ENCODE results near the gene TGIF2. TPM values are rescaled to one million over a fixed set of nuclear protein-coding genes. Genes with fewer than 3 reads are reported as not detected.

The TGIF2 gene
- total RNA-seq, 1 experiment from 2014 or later = 81.7 TPM

GRCh38 chr20:36582322-36582721, 8.9 kb downstream of the TGIF2 start:
- H2BK5ac ChIP-seq (ENCODE audit: insufficient read length, low read length) = no peak overlapping the region
- H4K5ac ChIP-seq (ENCODE audit: insufficient read length, low read depth, low read length) = no peak overlapping the region
- H2BK120ac ChIP-seq (ENCODE audit: low read depth, low read length, poor library complexity, severe bottlenecking) = no peak overlapping the region
- no peak overlapping the region for H2BK15ac ChIP-seq (ENCODE audit: low read depth, low read length)
- H3K27ac Mint-ChIP-seq = no peak overlapping the region
- no CpG with 5 or more reads among the region's 4 CpGs for WGBS (ENCODE audit: extremely low coverage, insufficient read length, low lambda C conversion rate)
- peaks cover 6% of the 10 kb centered on the region; the same call in 1 of the 2 replicates for H3K79me2 ChIP-seq (ENCODE audit: insufficient read depth, low read length)
- H3K27ac ChIP-seq (ENCODE audit: insufficient read length, low read depth, low read length) = no peak overlapping the region
- H3K4me3 Mint-ChIP-seq = no peak overlapping the region
- no peak overlapping the region for H4K8ac ChIP-seq (replicated peaks; ENCODE audit: insufficient read length, low read depth, low read length)
- no peaks in the 10 kb centered on the region for H3K9me3 ChIP-seq (ENCODE audit: control insufficient read depth, low read depth, low read length)
- no peaks in the 10 kb centered on the region for H3K27me3 ChIP-seq (ENCODE audit: insufficient read depth, low read length)
- peaks cover 41 to 54% (median 48%) of the 10 kb centered on the region in 3 experiments for H3K36me3 Mint-ChIP-seq (ENCODE audit: insufficient read depth in 1 of 3, low read depth in 3 of 3)
- no peak overlapping the region for H3K23ac ChIP-seq (ENCODE audit: insufficient read length, low read depth, low read length)
- H2BK12ac ChIP-seq (ENCODE audit: insufficient read length, low read depth, low read length) = no peak overlapping the region
- DNase-seq = no peak
- no peaks in the 10 kb centered on the region for H3K9me3 Mint-ChIP-seq
- no peak overlapping the region for H3K56ac ChIP-seq (ENCODE audit: insufficient read length, low read depth, low read length)
- no peak overlapping the region for H2BK20ac ChIP-seq (ENCODE audit: low read depth, low read length, poor library complexity, severe bottlenecking)
- H4K91ac ChIP-seq (ENCODE audit: insufficient read length, low read depth, low read length) = no peak overlapping the region
- no peak overlapping the region for H3K18ac ChIP-seq (ENCODE audit: insufficient read length, low read depth, low read length)
- no peak overlapping the region for H3K4me2 ChIP-seq (ENCODE audit: insufficient read depth, insufficient read length, low read length)
- no peaks in the 10 kb centered on the region for H3K27me3 Mint-ChIP-seq (ENCODE audit: low read depth)
- H3K9ac ChIP-seq (ENCODE audit: extremely low read depth, insufficient read length, low read length) = no peak overlapping the region
- TF ChIP-seq CTCF (conservative IDR thresholded peaks at IDR 0.05) = no peak
- peaks cover 33 to 37% of the 10 kb centered on the region in 2 experiments for H3K4me1 Mint-ChIP-seq
- no peaks in the 10 kb centered on the region for H3K79me1 ChIP-seq (ENCODE audit: insufficient read depth, low read depth, low read length, poor library complexity, severe bottlenecking)
- H3K4me1 ChIP-seq (ENCODE audit: insufficient read depth, low read length) = peaks cover 7% of the 10 kb centered on the region; the same call in 1 of the 2 replicates
- no peak overlapping the region for H2AFZ ChIP-seq (ENCODE audit: low read length)
- H4K20me1 ChIP-seq (ENCODE audit: control insufficient read depth, insufficient read depth, insufficient read length) = no peaks in the 10 kb centered on the region
- H3K4ac ChIP-seq (ENCODE audit: low read depth, low read length) = no peak overlapping the region
- peaks cover 4% of the 10 kb centered on the region for H3K23me2 ChIP-seq (ENCODE audit: insufficient read length, low read depth, low read length, poor library complexity, severe bottlenecking)
- H3T11ph ChIP-seq (ENCODE audit: low read length) = no peak overlapping the region
- no peak overlapping the region for H2AK5ac ChIP-seq (ENCODE audit: insufficient read length, low read length)
- no peak overlapping the region for H3K14ac ChIP-seq (ENCODE audit: insufficient read depth, low read length)
